ENCODE results near the gene IGLL5. TPM values are rescaled to one million over a fixed set of nuclear protein-coding genes. Genes with fewer than 3 reads are reported as not detected.

The IGLL5 gene
- total RNA-seq, 1 donor from 2014 or later, result not detected

GRCh38 chr22:22926370-22927195 lies 39.0 kb downstream of the IGLL5 start:
- Histone ChIP-seq H3K9ac (ENCODE audit: low read length) (no peak overlapping the region), H3K36me3 (ENCODE audit: insufficient read depth, low read length) (no peaks in the 10 kb centered on the region), H3K79me2 (ENCODE audit: insufficient read depth, low read length) (no peaks in the 10 kb centered on the region), H3K4me3 (ENCODE audit: insufficient read depth, low read depth, low read length) (no peak overlapping the region), H3K4me1 (ENCODE audit: insufficient read depth, low read length) (peaks cover 5% of the 10 kb centered on the region), H3K27ac (ENCODE audit: low read depth, low read length) (no peak overlapping the region), H3K27me3 (ENCODE audit: insufficient read depth, low read length) (no peaks in the 10 kb centered on the region), H2AFZ (ENCODE audit: low read depth, low read length) (no peak overlapping the region), H4K20me1 (ENCODE audit: insufficient read depth, low read length) (no peaks in the 10 kb centered on the region), H3K4me2 (ENCODE audit: low read length) (no peak overlapping the region), H3K9me3 (ENCODE audit: insufficient read depth, low read depth, low read length) (no peaks in the 10 kb centered on the region)
- H3K27me3 Mint-ChIP-seq (ENCODE audit: low read depth, unreplicated experiment), result peaks cover 49% of the 10 kb centered on the region
- peaks cover 13% of the 10 kb centered on the region for H3K4me1 Mint-ChIP-seq (ENCODE audit: low read depth, unreplicated experiment)
- no peaks in the 10 kb centered on the region for H3K9me3 Mint-ChIP-seq (ENCODE audit: unreplicated experiment)
- H3K4me3 Mint-ChIP-seq (ENCODE audit: unreplicated experiment), result no peak overlapping the region
- H3K27ac Mint-ChIP-seq (ENCODE audit: unreplicated experiment), result no peak overlapping the region
- no peak for FAIRE-seq
- H3K36me3 Mint-ChIP-seq (ENCODE audit: low read depth, unreplicated experiment), result no peaks in the 10 kb centered on the region
- no peak for DNase-seq (ENCODE audit: low read depth)
- TF ChIP-seq CTCF (IDR thresholded peaks at IDR 0.05; ENCODE audit: insufficient read depth, low read depth, low read length) (no peak), EZH2 (IDR thresholded peaks at IDR 0.05; ENCODE audit: insufficient read depth, low read length) (no peak)

- Histone ChIP-seq H2AFZ (ENCODE audit: low read depth, low read length) (no peak overlapping the region), H3K27me3 (ENCODE audit: insufficient read depth, low read length) (no peaks in the 10 kb centered on the region), H3K36me3 (ENCODE audit: insufficient read depth, low read length) (no peaks in the 10 kb centered on the region), H3K4me2 (ENCODE audit: low read length) (no peak overlapping the region), H3K79me2 (ENCODE audit: insufficient read depth, low read length) (no peaks in the 10 kb centered on the region), H3K4me1 (ENCODE audit: insufficient read depth, low read length) (peaks cover 5% of the 10 kb centered on the region), H3K9ac (ENCODE audit: low read length) (no peak overlapping the region), H3K27ac (ENCODE audit: low read depth, low read length) (no peak overlapping the region), H3K9me3 (ENCODE audit: insufficient read depth, low read depth, low read length) (no peaks in the 10 kb centered on the region), H4K20me1 (ENCODE audit: insufficient read depth, low read length) (no peaks in the 10 kb centered on the region), H3K4me3 (ENCODE audit: insufficient read depth, low read depth, low read length) (no peak overlapping the region)
- no peak for DNase-seq (ENCODE audit: low read depth)
- Mint-ChIP-seq H3K4me1 (ENCODE audit: low read depth, unreplicated experiment) (peaks cover 13% of the 10 kb centered on the region), H3K4me3 (ENCODE audit: unreplicated experiment) (no peak overlapping the region), H3K27ac (ENCODE audit: unreplicated experiment) (peak overlapping the region; percentile 69), H3K36me3 (ENCODE audit: low read depth, unreplicated experiment) (no peaks in the 10 kb centered on the region), H3K27me3 (ENCODE audit: low read depth, unreplicated experiment) (peaks cover 43% of the 10 kb centered on the region), H3K9me3 (ENCODE audit: unreplicated experiment) (no peaks in the 10 kb centered on the region)
- TF ChIP-seq EZH2 (IDR thresholded peaks at IDR 0.05; ENCODE audit: insufficient read depth, low read length), result no peak
- TF ChIP-seq CTCF (IDR thresholded peaks at IDR 0.05; ENCODE audit: insufficient read depth, low read depth, low read length), result no peak
- FAIRE-seq, result no peak
Measured at GRCh38 chr22:22927196-22927887, 39.7 kb downstream of the IGLL5 start.
